HG02852 (cell line): Measurements from ENCODE around the gene ASPA.

Experiments
- ATAC-seq: cut with Tn5 transposase; IDR thresholded peaks from one replicate; pipeline ENCODE4 v1.9.1; 2021; ENCODE audit warnings: mild to moderate bottlenecking, moderate library complexity; ENCODE audit not compliant: unreplicated experiment

The ASPA gene

DNA sequence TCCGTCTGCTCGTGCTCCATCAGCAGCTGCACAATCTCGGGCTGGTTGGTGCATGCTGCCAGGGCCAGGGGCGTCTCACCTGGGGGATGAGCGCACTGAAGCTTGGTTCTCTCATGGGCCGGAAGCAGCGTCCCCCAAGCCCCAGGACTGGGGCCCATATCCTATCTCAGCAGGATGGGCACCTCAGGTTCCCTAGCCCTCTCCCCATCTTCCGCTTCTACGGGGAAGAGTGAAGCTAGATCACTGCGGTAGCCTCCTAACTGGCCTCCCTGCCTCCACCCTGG lies 57.0 kb downstream of the ASPA start:
- ATAC-seq, result no peak

DNA sequence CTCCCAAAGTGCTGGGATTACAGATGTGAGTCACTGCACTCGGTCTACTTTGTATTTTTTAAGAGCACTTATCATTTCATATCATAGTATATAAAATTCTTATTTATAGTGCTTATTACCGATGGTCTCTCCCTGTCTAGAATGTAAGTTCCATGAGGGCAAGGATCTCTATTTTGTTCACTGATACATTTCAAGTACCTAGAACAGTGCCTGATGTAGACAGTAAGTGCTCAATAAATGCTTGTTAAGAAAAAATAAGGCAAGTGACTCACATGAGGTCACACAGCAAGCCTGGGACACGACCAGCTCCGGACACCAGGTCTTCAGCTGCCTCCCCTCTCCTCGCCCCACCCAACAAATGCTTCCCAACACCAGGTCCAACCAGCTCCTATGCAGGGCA lies 58.0 kb downstream of the ASPA start:
- no peak for ATAC-seq

DNA sequence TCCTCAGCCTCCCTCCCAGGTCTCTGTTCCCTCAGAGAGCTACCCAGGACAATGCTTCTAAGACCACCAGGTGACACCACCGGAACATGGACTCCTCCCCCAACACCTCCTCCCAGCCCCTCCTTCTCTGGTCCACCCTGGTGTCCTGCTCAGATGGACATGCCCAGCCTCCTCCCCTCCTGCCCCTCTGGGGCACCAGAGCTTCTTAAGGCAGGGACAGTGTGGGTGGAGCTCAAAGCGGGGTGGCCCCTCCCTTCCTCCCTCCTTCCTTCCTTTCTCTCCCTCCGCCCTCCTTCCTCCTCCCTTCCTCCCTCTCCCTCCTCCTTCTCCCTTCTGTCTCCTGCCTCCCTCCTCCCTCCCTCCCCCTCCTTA lies 59.1 kb downstream of the ASPA start:
- ATAC-seq, result no peak

DNA sequence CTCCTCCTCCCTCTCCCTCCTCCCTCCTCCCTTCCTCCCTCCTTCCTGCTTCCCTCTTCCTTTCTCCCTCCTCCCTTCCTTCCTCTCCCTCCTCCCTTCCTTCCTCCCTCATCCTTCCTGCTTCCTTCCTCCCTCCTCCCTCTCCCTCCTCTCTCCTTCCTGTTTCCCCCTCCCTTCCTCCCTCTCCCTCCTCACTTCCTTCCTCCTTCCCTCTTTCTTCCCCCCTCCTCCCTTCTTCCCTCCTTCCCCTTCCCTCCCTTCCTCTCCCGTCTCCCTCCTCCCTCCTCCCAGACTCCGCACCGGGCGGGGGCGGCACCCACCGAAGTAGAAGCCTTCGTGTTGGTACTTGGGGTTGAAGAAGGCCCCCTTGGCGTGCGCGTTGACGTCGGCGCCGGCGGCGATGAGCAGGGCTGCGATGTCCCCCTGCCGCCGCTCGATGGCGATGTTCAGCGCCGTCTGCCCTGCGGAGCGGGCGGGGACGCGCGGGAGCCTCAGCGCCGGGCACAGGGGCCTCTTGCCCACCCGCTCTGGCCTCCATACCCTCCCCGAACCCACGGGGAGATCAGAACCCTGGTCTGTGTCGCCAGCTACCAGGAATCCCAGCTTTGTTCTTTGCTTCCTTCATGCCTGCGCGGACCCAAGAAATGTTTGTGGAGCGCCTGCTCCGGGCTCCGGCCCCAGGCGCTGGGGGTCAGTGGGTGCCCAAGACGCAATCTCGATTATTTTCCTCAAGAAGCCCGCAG lies 59.6 kb downstream of the ASPA start:
- no peak for ATAC-seq

DNA sequence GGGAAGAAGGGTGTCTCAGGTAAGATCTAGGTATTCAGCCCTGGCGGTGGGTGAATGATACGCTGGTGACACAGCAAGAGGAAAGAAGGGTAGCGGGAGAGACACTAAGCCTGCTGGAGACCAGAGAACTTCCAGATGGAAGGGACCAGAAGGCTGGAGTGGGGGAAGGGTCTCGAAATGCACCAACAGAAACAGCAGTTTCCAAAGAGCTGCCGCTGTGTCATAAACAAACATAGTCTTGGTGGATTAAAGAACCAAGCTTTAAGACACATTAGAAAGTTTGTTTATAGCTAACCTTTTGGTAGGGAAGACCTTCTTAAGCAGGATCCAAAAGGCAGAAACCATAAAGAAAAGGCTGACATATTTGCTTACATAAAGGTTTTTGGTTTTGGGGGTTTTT lies 60.9 kb downstream of the ASPA start:
- no peak for ATAC-seq

DNA sequence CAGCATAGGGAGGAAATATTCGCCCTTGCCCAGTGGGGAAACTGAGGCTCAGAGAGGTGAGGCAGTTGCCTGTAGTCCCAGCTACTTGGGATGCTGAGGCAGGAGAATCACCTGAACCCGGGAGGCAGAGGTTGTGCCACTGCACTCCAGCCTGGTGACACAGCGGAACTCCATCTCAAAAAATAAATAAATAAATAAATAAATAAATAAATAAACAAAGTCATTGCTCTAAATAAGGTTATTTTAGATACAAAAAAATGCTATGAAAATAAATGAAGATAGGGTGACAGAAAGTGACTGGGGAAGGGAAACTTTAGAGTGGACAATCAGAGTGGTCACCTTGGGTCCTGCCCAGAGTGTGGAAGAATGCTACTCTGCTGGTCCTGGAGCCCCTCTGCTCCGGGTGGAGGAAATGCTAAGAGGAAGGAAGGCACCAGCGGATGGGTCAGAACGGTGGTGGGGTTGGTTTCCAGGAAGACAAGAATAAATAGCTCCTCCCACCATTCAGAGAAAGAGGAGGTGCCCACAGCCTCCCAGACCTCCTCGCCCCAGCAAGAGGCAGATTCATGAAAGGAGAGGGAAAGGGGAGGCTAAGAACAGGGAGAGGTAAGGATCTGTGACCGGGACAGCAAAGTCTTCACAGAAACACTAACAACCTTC lies 64.2 kb downstream of the ASPA start:
- ATAC-seq, result no peak

DNA sequence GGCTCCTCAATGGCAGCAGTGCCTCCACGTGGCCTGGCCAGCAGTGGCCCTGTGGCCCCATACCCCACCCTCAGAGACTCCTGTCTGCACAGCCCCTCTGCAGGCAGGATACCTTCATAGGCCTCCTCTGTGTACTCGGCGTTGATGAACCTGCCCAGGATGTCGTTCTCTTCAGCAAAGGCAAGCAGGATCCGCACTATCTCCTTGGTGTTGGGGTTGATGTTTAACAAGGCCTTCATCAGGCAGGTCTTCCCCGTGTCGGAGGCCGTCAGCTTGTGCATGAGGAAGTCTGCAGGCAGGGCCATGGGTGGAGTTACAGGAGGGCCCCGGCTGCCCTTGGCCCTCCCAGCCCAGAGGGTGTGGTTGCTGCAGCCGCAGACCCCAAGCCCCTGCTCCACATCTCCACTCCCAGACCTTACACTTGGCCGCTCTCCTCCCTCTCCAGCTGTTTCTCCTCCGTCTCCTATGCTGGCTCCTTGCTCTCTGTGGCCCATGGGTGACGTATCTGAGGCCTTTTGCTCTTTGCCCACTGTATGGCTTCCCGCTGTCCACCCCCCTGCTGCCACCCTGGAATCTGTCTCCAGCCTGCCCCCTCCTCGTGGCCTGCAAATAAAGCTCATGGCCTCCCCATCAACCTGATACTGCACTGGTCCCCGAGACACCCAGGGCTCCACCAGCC lies 66.8 kb downstream of the ASPA start:
- no peak for ATAC-seq

DNA sequence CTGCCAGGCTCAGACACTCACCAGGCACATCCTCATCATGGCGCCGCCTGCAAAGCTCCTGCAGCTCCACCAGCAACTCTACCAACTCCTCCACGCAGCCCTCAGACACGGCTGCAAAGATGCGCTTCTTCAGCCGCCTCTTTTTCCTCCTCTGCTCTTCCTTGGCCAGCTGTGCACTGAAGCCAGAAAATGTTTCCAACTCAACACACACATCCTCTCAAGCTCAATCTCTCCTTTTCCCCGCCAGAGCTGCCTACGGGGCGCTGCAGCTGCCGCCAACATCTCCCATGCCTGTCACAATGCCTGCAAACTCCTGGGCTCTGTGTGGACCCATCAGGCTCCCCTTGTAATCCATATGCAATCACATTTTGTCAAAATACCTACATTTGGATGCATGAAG lies 67.7 kb downstream of the ASPA start:
- no peak for ATAC-seq

DNA sequence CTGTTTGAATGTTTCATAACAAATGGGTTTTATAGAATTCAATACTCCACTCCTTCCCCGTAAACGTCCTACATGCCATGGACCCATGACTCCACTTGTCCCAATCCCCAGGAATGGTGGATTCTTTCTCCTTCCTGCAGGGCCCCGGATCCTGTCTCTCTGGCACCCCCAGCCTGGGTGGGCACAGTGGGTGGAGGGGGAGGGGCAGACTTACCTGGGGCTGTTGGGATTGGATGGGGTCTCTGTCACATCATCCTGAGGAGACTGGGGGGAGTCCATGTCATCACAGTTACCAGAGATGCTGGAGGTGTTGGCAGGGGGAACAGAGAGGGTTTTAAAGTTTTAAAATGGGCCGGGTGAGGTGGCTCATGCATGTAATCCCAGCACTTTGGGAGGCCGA lies 68.6 kb downstream of the ASPA start:
- ATAC-seq, result no peak

DNA sequence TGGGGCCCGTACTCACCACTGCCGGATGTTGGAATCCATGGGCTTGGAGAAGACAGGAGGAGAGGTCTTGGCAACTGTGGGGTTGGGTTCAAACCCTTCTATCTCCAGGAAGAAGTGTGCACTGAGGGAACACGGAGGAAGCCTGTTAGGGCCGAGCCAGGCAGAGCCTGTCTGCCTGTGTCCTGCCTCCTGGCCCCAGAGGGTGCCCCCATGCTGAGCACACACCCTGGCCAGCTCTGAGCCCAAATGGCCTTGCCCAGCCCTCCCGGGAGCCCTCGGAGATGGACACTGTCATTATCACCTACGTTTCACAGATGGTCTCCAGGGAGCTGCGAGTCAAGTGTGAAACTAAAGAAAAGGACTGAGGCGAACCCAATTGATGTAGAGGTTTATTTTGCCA lies 69.4 kb downstream of the ASPA start:
- no peak for ATAC-seq

DNA sequence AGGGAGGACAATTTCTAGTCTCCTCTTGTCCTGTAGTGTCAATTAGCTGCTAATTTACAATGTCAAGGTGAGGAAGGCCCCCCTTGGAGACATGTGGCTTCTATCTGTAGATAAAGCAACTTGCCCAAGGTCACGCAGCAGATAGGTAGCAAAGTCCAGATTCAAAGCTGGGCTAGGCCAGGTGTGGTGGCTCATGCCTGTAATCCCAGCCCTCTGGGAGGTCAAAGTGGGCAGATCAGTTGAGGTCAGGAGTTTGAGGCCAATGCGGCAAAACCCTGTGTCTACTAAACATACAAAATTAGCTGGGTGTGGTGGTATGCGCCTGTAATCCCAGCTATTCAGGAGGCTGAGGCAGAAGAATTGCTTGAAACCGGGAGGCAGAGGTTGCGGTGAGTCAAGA lies 70.7 kb downstream of the ASPA start:
- ATAC-seq, result no peak

DNA sequence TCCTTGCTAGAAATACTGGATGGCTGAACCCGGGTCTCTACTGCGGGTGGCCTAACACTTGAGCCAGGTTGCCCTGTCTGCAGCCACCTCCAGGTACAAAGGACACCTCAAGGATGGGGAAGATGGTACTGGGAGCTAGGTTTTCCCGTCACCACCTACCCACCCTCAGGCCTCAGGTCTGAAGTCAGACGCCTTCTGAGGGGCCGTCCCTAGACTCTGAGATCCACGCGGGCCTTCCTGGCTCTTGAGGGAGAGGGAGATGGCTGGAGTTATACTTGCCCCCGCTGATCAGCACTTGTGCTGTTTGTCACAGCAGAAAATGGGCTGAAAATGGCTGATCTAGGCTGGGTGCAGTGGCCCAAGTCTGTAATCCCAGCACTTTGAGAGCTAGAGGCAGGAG lies 71.2 kb downstream of the ASPA start:
- ATAC-seq, result no peak

DNA sequence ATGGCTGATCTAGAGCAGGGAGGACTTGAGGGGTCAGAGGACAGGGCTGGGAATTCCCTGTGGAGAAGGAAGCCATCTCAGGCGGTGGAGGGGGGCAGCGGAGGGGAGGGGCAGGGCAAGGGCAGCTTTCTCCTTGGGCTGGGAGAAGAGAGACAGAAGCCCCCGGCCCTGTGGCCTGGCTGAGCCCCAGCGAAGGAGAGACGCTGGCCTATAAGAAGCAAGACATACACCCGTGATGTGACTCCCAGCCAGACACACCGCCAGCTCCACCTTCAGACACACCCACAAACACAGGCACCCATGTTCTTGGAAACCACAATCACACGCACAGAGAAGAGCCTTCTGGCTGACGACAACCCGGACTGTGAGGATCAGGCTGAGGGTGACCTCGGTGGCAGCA lies 71.8 kb downstream of the ASPA start:
- no peak for ATAC-seq

DNA sequence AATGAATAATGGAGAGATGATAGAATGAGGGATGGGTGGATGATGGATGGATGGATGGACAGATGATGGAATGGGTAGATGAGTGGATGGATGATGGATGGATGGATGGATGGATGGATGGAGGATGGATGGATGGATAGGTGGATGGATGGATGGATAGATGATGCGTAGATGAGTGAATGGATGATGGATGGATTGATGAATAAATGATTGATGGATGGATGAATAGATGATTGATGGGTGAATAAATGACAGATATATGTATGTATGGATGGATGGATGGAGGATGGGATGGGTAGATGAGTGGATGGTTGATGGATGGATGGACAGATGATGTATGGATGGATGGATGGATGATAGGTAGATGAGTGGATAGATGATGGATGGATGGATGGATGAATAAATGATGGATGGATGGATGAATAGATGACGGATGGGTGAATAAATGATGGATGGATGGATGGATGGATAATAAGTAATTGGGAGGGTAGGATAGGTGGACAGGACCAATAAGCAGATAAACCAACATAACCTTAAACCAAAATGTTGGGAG lies 73.9 kb downstream of the ASPA start:
- ATAC-seq, result no peak

DNA sequence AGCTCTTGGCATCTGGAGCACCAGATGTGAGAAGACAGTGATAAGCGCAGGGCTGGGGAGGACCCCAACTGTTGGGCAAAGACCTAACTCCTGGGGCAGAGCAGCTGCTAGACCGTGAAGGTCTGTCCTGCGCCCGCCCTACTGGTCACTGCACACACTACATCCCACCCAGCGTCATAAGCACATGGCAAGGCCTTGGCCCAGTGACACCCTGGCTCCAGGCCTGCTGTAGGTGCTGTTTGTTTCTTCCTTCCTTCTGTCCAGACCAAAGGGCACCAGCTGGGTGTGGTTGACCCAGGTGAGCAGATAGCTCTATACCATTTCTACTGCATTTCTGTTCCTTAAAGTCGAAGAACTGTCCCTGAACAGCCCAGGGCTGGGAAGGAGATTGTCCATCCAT lies 75.4 kb downstream of the ASPA start:
- ATAC-seq, result no peak

DNA sequence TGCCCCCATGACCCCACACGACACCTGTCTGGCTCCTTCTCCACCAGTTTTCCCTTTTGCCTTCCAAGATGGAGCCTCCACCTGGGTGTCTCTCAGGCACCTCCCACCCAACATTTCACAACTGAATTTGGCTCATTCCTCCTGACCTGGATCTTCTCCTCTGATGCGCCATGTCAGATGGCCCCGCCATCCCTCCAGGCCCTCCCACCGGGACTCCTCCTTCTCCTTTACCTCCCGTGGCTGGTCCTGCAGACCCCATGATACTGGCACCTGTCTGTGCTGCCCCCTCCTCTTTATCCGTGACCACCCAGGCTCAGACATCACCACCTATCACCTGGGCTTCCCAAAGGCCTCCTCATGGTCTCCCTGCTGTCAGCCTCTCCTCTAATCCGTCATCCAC lies 77.1 kb downstream of the ASPA start:
- ATAC-seq, result no peak
